WTC11 (cell line): Measurements from ENCODE around the gene RASSF8. TPM values are rescaled to one million over a fixed set of nuclear protein-coding genes. Genes with fewer than 3 reads are reported as not detected.

ENCODE experiments used
- ATAC-seq: fragments of 200-7000 bp; cut with Tn5 transposase; 2 replicates; pipeline ENCODE4 v1.10.0; 2021; ENCODE audit warnings: mild to moderate bottlenecking, moderate library complexity
- CTCF ChIA-PET: fragments of 300-600 bp; sonication (Branson Sonifier 250); formaldehyde crosslinking; loops from one replicate; lab custom pipeline; 2021; ENCODE audit warnings: antibody characterized with exemption; lab: Charles Lee
- POLR2A ChIA-PET: fragments of 350-600 bp; sonication (Branson Sonifier 250); formaldehyde crosslinking; loops from one replicate; lab custom pipeline; 2021; ENCODE audit warnings: antibody characterized with exemption; lab: Charles Lee
- DNase-seq: peaks from one replicate; pipeline ENCODE4 v3.0.0; 2021; ENCODE audit warnings: low spot score
- H3K27ac Mint-ChIP-seq: 2 replicates; pipeline ENCODE4 v1.8.0; 2021; ENCODE audit warnings: mixed read lengths
- H3K27me3 Mint-ChIP-seq: 2 replicates; pipeline ENCODE4 v1.8.0; 2021; ENCODE audit warnings: low read depth, mild to moderate bottlenecking, moderate library complexity, mixed read lengths
- H3K36me3 Mint-ChIP-seq: 2 replicates; pipeline ENCODE4 v1.8.0; 2021; ENCODE audit warnings: mixed read lengths
- H3K4me1 Mint-ChIP-seq: 2 replicates; pipeline ENCODE4 v1.8.0; 2022; ENCODE audit warnings: mixed read lengths
- H3K4me3 Mint-ChIP-seq: 2 replicates; pipeline ENCODE4 v1.8.0; 2021; ENCODE audit warnings: mild to moderate bottlenecking, moderate library complexity, mixed read lengths
- H3K9me3 Mint-ChIP-seq: 2 replicates; pipeline ENCODE4 v1.8.0; 2021; ENCODE audit warnings: mixed read lengths
- ATF2 ChIP-seq: sonication (generic); formaldehyde crosslinking; IDR thresholded peaks from 2 replicates; pipeline ENCODE4 v1.8.1; 2022; ENCODE audit warnings: low read depth, missing genetic modification reagents, borderline replicate concordance
- CDX4 ChIP-seq: fragments of 250-450 bp; sonication (Bioruptor Pico); IDR thresholded peaks from 2 replicates; pipeline ENCODE4 v1.9.0; 2021; ENCODE audit warnings: moderate library complexity, mild to moderate bottlenecking, inconsistent platforms, borderline replicate concordance
- CREB1 ChIP-seq: sonication (generic); formaldehyde crosslinking; IDR thresholded peaks from 2 replicates; pipeline ENCODE4 v1.8.0; 2023; ENCODE audit warnings: mild to moderate bottlenecking, missing genetic modification reagents
- CREM ChIP-seq: sonication (generic); formaldehyde crosslinking; IDR thresholded peaks from 2 replicates; pipeline ENCODE4 v1.8.1; 2022; ENCODE audit warnings: mild to moderate bottlenecking, missing genetic modification reagents, moderate library complexity
- FOXJ3 ChIP-seq: sonication (generic); formaldehyde crosslinking; IDR thresholded peaks from 2 replicates; pipeline ENCODE4 v1.9.0; 2021; ENCODE audit warnings: missing genetic modification reagents, mild to moderate bottlenecking, borderline replicate concordance
- HMGA2 ChIP-seq: fragments of 250-450 bp; sonication (Bioruptor Pico); IDR thresholded peaks from 2 replicates; pipeline ENCODE4 v1.4.0; 2021; ENCODE audit warnings: mild to moderate bottlenecking, moderate library complexity
- JAZF1 ChIP-seq: fragments of 250-450 bp; sonication (Bioruptor Pico); IDR thresholded peaks from 2 replicates; pipeline ENCODE4 v1.9.0; 2021; ENCODE audit warnings: moderate library complexity, mild to moderate bottlenecking, inconsistent platforms
- NFE2L1 ChIP-seq: sonication (generic); formaldehyde crosslinking; IDR thresholded peaks from 2 replicates; pipeline ENCODE4 v1.8.1; 2023; ENCODE audit warnings: missing genetic modification reagents
- NR1H2 ChIP-seq: sonication (generic); formaldehyde crosslinking; IDR thresholded peaks from 2 replicates; pipeline ENCODE4 v1.9.0; 2021; ENCODE audit warnings: mild to moderate bottlenecking, moderate library complexity, missing genetic modification reagents
- TEAD4 ChIP-seq: sonication (generic); formaldehyde crosslinking; IDR thresholded peaks from 2 replicates; pipeline ENCODE4 v1.8.0; 2022; ENCODE audit warnings: mild to moderate bottlenecking, missing genetic modification reagents
- ZNF121 ChIP-seq: sonication (generic); formaldehyde crosslinking; IDR thresholded peaks from 2 replicates; pipeline ENCODE4 v1.8.0; 2023; ENCODE audit warnings: missing genetic modification reagents
- ZNF138 ChIP-seq: sonication (generic); formaldehyde crosslinking; conservative IDR thresholded peaks from 2 replicates; pipeline ENCODE4 v1.8.1; 2022; ENCODE audit warnings: mild to moderate bottlenecking, moderate library complexity, missing genetic modification reagents
- ZNF263 ChIP-seq: sonication (generic); formaldehyde crosslinking; IDR thresholded peaks from 2 replicates; pipeline ENCODE4 v1.8.1; 2022; ENCODE audit warnings: low read depth, mild to moderate bottlenecking, moderate library complexity, missing genetic modification reagents
- ZNF396 ChIP-seq: fragments of 250-450 bp; sonication (Bioruptor Pico); IDR thresholded peaks from 2 replicates; pipeline ENCODE4 v1.8.0; 2021; ENCODE audit warnings: mild to moderate bottlenecking, moderate library complexity, borderline replicate concordance
- total RNA-seq: library from RNA; stranded (reverse); gene quantifications from 3 replicates; pipeline ENCODE4 v1.2.3, GENCODE V29; 2021
- TF ChIP-seq, protein P1 (sequence below): sonication (generic); formaldehyde crosslinking; IDR thresholded peaks from 2 replicates; pipeline ENCODE4 v1.8.0; 2023; ENCODE audit warnings: missing genetic modification reagents, mild to moderate bottlenecking, borderline replicate concordance
- TF ChIP-seq, protein P2 (sequence below): sonication (generic); formaldehyde crosslinking; IDR thresholded peaks from 2 replicates; pipeline ENCODE4 v1.8.0; 2023; ENCODE audit warnings: missing genetic modification reagents
- TF ChIP-seq, protein P3 (sequence below): fragments of 200-600 bp; IDR thresholded peaks from 2 replicates; pipeline ENCODE4 v1.8.0; 2022; ENCODE audit warnings: antibody characterized with exemption
- TF ChIP-seq, protein P4 (sequence below): sonication (generic); formaldehyde crosslinking; IDR thresholded peaks from 2 replicates; pipeline ENCODE4 v1.8.0; 2023; ENCODE audit warnings: mild to moderate bottlenecking, missing genetic modification reagents
- TF ChIP-seq, protein P5 (sequence below): sonication (generic); formaldehyde crosslinking; IDR thresholded peaks from 2 replicates; pipeline ENCODE4 v1.8.1; 2023; ENCODE audit warnings: mild to moderate bottlenecking, missing genetic modification reagents, moderate library complexity

The RASSF8 gene
- total RNA-seq, 1 experiment from 2014 or later = 48.6 TPM

- TF ChIP-seq, protein P1, sequence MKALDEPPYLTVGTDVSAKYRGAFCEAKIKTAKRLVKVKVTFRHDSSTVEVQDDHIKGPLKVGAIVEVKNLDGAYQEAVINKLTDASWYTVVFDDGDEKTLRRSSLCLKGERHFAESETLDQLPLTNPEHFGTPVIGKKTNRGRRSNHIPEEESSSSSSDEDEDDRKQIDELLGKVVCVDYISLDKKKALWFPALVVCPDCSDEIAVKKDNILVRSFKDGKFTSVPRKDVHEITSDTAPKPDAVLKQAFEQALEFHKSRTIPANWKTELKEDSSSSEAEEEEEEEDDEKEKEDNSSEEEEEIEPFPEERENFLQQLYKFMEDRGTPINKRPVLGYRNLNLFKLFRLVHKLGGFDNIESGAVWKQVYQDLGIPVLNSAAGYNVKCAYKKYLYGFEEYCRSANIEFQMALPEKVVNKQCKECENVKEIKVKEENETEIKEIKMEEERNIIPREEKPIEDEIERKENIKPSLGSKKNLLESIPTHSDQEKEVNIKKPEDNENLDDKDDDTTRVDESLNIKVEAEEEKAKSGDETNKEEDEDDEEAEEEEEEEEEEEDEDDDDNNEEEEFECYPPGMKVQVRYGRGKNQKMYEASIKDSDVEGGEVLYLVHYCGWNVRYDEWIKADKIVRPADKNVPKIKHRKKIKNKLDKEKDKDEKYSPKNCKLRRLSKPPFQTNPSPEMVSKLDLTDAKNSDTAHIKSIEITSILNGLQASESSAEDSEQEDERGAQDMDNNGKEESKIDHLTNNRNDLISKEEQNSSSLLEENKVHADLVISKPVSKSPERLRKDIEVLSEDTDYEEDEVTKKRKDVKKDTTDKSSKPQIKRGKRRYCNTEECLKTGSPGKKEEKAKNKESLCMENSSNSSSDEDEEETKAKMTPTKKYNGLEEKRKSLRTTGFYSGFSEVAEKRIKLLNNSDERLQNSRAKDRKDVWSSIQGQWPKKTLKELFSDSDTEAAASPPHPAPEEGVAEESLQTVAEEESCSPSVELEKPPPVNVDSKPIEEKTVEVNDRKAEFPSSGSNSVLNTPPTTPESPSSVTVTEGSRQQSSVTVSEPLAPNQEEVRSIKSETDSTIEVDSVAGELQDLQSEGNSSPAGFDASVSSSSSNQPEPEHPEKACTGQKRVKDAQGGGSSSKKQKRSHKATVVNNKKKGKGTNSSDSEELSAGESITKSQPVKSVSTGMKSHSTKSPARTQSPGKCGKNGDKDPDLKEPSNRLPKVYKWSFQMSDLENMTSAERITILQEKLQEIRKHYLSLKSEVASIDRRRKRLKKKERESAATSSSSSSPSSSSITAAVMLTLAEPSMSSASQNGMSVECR (CRISPR knock-in tag) = no peak
- TF ChIP-seq ATF2 (CRISPR knock-in tag) (no peak), NFE2L1 (CRISPR knock-in tag) (no peak), TEAD4 (no peak), CREM (no peak)
Measured at GRCh38 chr12:25940886-25941285, 17.6 kb upstream of the RASSF8 start (continued).

GRCh38 chr12:25942709-25943108 is 15.8 kb upstream of the RASSF8 start:
- no peaks in the 10 kb centered on the region for H3K9me3 Mint-ChIP-seq
- H3K36me3 Mint-ChIP-seq = no peaks in the 10 kb centered on the region
- no peaks in the 10 kb centered on the region for H3K27me3 Mint-ChIP-seq
- H3K4me1 Mint-ChIP-seq = peaks cover 33% of the 10 kb centered on the region
- ChIA-PET POLR2A (no interaction called here), CTCF (interaction anchor here (1.5 kb wide), 1 partner anchor 16 kb away, joined by 5 read pairs; the partner anchor contains the start of gene RASSF8)
- ATAC-seq (no peak), DNase-seq (no peak)
- H3K4me3 Mint-ChIP-seq = no peak overlapping the region
- no peak overlapping the region for H3K27ac Mint-ChIP-seq
- TF ChIP-seq CDX4 (CRISPR knock-in tag) (no peak), ZNF121 (no peak), ZNF138 (CRISPR knock-in tag) (no peak), CREB1 (CRISPR knock-in tag) (no peak), ZNF263 (CRISPR knock-in tag) (no peak), JAZF1 (CRISPR knock-in tag) (no peak), ZNF396 (CRISPR knock-in tag) (no peak), NR1H2 (CRISPR knock-in tag) (no peak), HMGA2 (CRISPR knock-in tag) (no peak), FOXJ3 (no peak)
- TF ChIP-seq, protein P2, sequence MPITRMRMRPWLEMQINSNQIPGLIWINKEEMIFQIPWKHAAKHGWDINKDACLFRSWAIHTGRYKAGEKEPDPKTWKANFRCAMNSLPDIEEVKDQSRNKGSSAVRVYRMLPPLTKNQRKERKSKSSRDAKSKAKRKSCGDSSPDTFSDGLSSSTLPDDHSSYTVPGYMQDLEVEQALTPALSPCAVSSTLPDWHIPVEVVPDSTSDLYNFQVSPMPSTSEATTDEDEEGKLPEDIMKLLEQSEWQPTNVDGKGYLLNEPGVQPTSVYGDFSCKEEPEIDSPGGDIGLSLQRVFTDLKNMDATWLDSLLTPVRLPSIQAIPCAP (CRISPR knock-in tag) = no peak
- TF ChIP-seq, protein P3, sequence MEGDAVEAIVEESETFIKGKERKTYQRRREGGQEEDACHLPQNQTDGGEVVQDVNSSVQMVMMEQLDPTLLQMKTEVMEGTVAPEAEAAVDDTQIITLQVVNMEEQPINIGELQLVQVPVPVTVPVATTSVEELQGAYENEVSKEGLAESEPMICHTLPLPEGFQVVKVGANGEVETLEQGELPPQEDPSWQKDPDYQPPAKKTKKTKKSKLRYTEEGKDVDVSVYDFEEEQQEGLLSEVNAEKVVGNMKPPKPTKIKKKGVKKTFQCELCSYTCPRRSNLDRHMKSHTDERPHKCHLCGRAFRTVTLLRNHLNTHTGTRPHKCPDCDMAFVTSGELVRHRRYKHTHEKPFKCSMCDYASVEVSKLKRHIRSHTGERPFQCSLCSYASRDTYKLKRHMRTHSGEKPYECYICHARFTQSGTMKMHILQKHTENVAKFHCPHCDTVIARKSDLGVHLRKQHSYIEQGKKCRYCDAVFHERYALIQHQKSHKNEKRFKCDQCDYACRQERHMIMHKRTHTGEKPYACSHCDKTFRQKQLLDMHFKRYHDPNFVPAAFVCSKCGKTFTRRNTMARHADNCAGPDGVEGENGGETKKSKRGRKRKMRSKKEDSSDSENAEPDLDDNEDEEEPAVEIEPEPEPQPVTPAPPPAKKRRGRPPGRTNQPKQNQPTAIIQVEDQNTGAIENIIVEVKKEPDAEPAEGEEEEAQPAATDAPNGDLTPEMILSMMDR = no peak
- TF ChIP-seq, protein P4, sequence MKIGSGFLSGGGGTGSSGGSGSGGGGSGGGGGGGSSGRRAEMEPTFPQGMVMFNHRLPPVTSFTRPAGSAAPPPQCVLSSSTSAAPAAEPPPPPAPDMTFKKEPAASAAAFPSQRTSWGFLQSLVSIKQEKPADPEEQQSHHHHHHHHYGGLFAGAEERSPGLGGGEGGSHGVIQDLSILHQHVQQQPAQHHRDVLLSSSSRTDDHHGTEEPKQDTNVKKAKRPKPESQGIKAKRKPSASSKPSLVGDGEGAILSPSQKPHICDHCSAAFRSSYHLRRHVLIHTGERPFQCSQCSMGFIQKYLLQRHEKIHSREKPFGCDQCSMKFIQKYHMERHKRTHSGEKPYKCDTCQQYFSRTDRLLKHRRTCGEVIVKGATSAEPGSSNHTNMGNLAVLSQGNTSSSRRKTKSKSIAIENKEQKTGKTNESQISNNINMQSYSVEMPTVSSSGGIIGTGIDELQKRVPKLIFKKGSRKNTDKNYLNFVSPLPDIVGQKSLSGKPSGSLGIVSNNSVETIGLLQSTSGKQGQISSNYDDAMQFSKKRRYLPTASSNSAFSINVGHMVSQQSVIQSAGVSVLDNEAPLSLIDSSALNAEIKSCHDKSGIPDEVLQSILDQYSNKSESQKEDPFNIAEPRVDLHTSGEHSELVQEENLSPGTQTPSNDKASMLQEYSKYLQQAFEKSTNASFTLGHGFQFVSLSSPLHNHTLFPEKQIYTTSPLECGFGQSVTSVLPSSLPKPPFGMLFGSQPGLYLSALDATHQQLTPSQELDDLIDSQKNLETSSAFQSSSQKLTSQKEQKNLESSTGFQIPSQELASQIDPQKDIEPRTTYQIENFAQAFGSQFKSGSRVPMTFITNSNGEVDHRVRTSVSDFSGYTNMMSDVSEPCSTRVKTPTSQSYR (CRISPR knock-in tag) = no peak
- TF ChIP-seq, protein P5, sequence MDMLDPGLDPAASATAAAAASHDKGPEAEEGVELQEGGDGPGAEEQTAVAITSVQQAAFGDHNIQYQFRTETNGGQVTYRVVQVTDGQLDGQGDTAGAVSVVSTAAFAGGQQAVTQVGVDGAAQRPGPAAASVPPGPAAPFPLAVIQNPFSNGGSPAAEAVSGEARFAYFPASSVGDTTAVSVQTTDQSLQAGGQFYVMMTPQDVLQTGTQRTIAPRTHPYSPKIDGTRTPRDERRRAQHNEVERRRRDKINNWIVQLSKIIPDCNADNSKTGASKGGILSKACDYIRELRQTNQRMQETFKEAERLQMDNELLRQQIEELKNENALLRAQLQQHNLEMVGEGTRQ (CRISPR knock-in tag) = no peak
- TF ChIP-seq, protein P1 (CRISPR knock-in tag) = no peak
